ENCODE data around the gene LBP. TPM values are rescaled to one million over a fixed set of nuclear protein-coding genes. Genes with fewer than 3 reads are reported as not detected.
A peak's percentile ranks its signal among the peaks of the same experiment; 100 is the strongest.

LBP gene
- total and polyA plus RNA-seq, 2 donors from 2014 or later = 1.2 to 2.3 TPM

- no peaks in the 10 kb centered on the region for H3K36me3 ChIP-seq (ENCODE audit: control insufficient read depth in 2 of 3, insufficient read depth in 3 of 3, low read length in 3 of 3)
- no peaks in the 10 kb centered on the region for H3K27me3 ChIP-seq (ENCODE audit: control insufficient read depth, insufficient read depth, low read length)
- intact Hi-C loops (cut with DNase I) = no loop called here
- FAIRE-seq (no peak), DNase-seq (peak in 1 of 5 donors; percentile 38)
- TF ChIP-seq CTCF (IDR thresholded peaks at IDR 0.05; ENCODE audit: borderline replicate concordance, extremely low read depth, insufficient read depth) = no peak
- no peak overlapping the region for H3K9ac ChIP-seq (ENCODE audit: low read length in 3 of 3)
- H3K4me3 ChIP-seq (ENCODE audit: low read length in 3 of 3) = no peak overlapping the region
- H3K4me1 ChIP-seq (ENCODE audit: control insufficient read depth in 2 of 3, insufficient read depth in 2 of 3, low read depth in 1 of 3, low read length in 3 of 3) = no peaks in the 10 kb centered on the region
- no peaks in the 10 kb centered on the region for H3K9me3 ChIP-seq (ENCODE audit: control insufficient read depth in 2 of 3, insufficient read depth in 1 of 3, low read length in 3 of 3)
- H3K27ac ChIP-seq (ENCODE audit: low read depth in 2 of 2, low read length in 2 of 2) = no peak overlapping the region
Observed at GRCh38 chr20:38299963-38300362, 46.3 kb upstream of the LBP start.

- no peaks in the 10 kb centered on the region for H3K27me3 ChIP-seq (ENCODE audit: control insufficient read depth, insufficient read depth, low read length)
- no peaks in the 10 kb centered on the region for H3K36me3 ChIP-seq (ENCODE audit: control insufficient read depth in 2 of 3, insufficient read depth in 3 of 3, low read length in 3 of 3)
- H3K9ac ChIP-seq (ENCODE audit: low read length in 3 of 3) = no peak overlapping the region
- FAIRE-seq (no peak), DNase-seq (no peak)
- intact Hi-C loops (cut with DNase I) = no loop called here
- no peaks in the 10 kb centered on the region for H3K9me3 ChIP-seq (ENCODE audit: control insufficient read depth in 2 of 3, insufficient read depth in 1 of 3, low read length in 3 of 3)
- no peak overlapping the region for H3K27ac ChIP-seq (ENCODE audit: low read depth in 2 of 2, low read length in 2 of 2)
- no peak for TF ChIP-seq CTCF (IDR thresholded peaks at IDR 0.05; ENCODE audit: borderline replicate concordance, extremely low read depth, insufficient read depth)
- H3K4me1 ChIP-seq (ENCODE audit: control insufficient read depth in 2 of 3, insufficient read depth in 2 of 3, low read depth in 1 of 3, low read length in 3 of 3) = no peaks in the 10 kb centered on the region
- no peak overlapping the region for H3K4me3 ChIP-seq (ENCODE audit: low read length in 3 of 3)
Observed at GRCh38 chr20:38300438-38300837, 45.8 kb upstream of the LBP start.

- H3K4me3 ChIP-seq (ENCODE audit: low read length in 3 of 3) = no peak overlapping the region
- no peak for FAIRE-seq
- TF ChIP-seq CTCF (IDR thresholded peaks at IDR 0.05; ENCODE audit: borderline replicate concordance, extremely low read depth, insufficient read depth) = no peak
Observed at GRCh38 chr20:38301309-38301708, 45.0 kb upstream of the LBP start.

GRCh38 chr20:38302786-38303185, 43.5 kb upstream of the LBP start:
- no peak for TF ChIP-seq CTCF (IDR thresholded peaks at IDR 0.05; ENCODE audit: borderline replicate concordance, extremely low read depth, insufficient read depth)
- Histone ChIP-seq H3K27me3 (ENCODE audit: control insufficient read depth, insufficient read depth, low read length) (no peaks in the 10 kb centered on the region), H3K9ac (ENCODE audit: low read length in 3 of 3) (no peak overlapping the region), H3K4me3 (ENCODE audit: low read length in 3 of 3) (no peak overlapping the region), H3K36me3 (ENCODE audit: control insufficient read depth in 2 of 3, insufficient read depth in 3 of 3, low read length in 3 of 3) (no peaks in the 10 kb centered on the region), H3K9me3 (ENCODE audit: control insufficient read depth in 2 of 3, insufficient read depth in 1 of 3, low read length in 3 of 3) (no peaks in the 10 kb centered on the region), H3K4me1 (ENCODE audit: control insufficient read depth in 2 of 3, insufficient read depth in 2 of 3, low read depth in 1 of 3, low read length in 3 of 3) (no peaks in the 10 kb centered on the region), H3K27ac (ENCODE audit: low read depth in 2 of 2, low read length in 2 of 2) (no peak overlapping the region)
- intact Hi-C loops (cut with DNase I) = no loop called here
- FAIRE-seq (no peak), DNase-seq (no peak)

More at GRCh38 chr20:38301309-38301708, 45.0 kb upstream of the LBP start:
- no peak for DNase-seq
- Histone ChIP-seq H3K9me3 (ENCODE audit: control insufficient read depth in 2 of 3, insufficient read depth in 1 of 3, low read length in 3 of 3) (no peaks in the 10 kb centered on the region), H3K4me1 (ENCODE audit: control insufficient read depth in 2 of 3, insufficient read depth in 2 of 3, low read depth in 1 of 3, low read length in 3 of 3) (no peaks in the 10 kb centered on the region), H3K9ac (ENCODE audit: low read length in 3 of 3) (no peak overlapping the region), H3K36me3 (ENCODE audit: control insufficient read depth in 2 of 3, insufficient read depth in 3 of 3, low read length in 3 of 3) (no peaks in the 10 kb centered on the region), H3K27me3 (ENCODE audit: control insufficient read depth, insufficient read depth, low read length) (no peaks in the 10 kb centered on the region), H3K27ac (ENCODE audit: low read depth in 2 of 2, low read length in 2 of 2) (no peak overlapping the region)
- intact Hi-C loops (cut with DNase I) = no loop called here

All from kidney (tissue), 14 donors.